Thyroid gland (tissue), 4 donors: ENCODE data around the gene TSPAN17.

Experiments
- POLR2A ChIP-seq, 2 donors: fragments of 450-650 bp; IDR thresholded peaks; one replicate each; pipeline ENCODE4 v1.6.1; 2017; ENCODE audit warnings: antibody characterized with exemption in 2 of 2, mild to moderate bottlenecking in 2 of 2, moderate library complexity in 1 of 2
- TF ChIP-seq, protein P1 (sequence below), 6 experiments: fragments of 200-600 bp in 3 of 6; fragments of 450-650 bp in 3 of 6; sonication (generic) in 3 of 6; IDR thresholded peaks; one replicate each; pipeline ENCODE4 v1.5.1; 2016 to 2019; ENCODE audit warnings: antibody characterized with exemption in 6 of 6, mild to moderate bottlenecking in 2 of 6, inconsistent platforms in 1 of 6, moderate library complexity in 1 of 6

DNA sequence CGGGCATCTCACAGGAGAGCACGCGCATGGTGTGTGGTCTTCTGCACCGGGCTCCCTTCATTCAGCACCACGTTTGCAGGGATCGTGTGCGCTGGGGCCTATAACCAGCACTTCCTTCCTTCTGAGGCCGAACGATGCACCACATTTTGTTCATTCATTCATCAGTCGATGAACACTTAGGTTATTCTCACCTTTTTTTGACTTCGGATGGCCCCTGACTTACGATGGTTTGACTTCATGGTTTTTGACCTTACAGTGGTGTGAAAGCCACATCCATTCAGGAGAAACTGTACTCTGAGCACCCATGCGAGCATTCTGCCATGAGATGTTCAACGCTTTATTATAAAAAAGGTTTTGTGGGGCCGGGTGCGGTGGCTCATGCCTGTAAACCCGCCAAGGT is 27.5 kb downstream of the TSPAN17 start:
- TF ChIP-seq, protein P1, sequence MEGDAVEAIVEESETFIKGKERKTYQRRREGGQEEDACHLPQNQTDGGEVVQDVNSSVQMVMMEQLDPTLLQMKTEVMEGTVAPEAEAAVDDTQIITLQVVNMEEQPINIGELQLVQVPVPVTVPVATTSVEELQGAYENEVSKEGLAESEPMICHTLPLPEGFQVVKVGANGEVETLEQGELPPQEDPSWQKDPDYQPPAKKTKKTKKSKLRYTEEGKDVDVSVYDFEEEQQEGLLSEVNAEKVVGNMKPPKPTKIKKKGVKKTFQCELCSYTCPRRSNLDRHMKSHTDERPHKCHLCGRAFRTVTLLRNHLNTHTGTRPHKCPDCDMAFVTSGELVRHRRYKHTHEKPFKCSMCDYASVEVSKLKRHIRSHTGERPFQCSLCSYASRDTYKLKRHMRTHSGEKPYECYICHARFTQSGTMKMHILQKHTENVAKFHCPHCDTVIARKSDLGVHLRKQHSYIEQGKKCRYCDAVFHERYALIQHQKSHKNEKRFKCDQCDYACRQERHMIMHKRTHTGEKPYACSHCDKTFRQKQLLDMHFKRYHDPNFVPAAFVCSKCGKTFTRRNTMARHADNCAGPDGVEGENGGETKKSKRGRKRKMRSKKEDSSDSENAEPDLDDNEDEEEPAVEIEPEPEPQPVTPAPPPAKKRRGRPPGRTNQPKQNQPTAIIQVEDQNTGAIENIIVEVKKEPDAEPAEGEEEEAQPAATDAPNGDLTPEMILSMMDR (IDR thresholded peaks at IDR 0.05): no peak
- TF ChIP-seq POLR2A (IDR thresholded peaks at IDR 0.05): no peak
